Limb (tissue), 2 donors: ENCODE data around the gene TLL2.
A peak's percentile ranks its signal among the peaks of the same experiment; 100 is the strongest.

Experiments used
- DNase-seq, 2 donors: peaks; one replicate each; pipeline ENCODE4 v3.0.0-alpha.2; 2016; ENCODE audit errors: extremely low spot score in 2 of 2

Gene TLL2

DNA sequence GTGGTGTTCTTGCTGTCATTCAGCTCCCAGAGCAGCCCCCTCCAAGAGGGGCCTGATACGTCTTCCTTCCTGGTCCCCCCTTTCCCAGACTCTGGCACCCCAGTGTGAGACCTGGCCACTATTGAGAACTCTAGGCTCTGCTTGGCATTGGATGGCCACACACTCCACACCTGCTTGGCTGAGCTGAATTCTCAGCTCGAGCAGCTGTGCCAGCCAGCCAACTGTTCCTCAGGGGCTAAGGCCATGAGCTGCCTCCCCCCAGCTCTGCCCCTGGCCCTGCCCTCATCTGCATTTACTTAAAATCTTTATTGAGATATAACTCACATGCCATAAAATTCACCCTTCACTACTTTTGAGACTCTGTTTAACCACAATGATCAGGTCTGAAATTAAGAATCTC, 6.7 kb downstream of the TLL2 start:
- no peak for DNase-seq

DNA sequence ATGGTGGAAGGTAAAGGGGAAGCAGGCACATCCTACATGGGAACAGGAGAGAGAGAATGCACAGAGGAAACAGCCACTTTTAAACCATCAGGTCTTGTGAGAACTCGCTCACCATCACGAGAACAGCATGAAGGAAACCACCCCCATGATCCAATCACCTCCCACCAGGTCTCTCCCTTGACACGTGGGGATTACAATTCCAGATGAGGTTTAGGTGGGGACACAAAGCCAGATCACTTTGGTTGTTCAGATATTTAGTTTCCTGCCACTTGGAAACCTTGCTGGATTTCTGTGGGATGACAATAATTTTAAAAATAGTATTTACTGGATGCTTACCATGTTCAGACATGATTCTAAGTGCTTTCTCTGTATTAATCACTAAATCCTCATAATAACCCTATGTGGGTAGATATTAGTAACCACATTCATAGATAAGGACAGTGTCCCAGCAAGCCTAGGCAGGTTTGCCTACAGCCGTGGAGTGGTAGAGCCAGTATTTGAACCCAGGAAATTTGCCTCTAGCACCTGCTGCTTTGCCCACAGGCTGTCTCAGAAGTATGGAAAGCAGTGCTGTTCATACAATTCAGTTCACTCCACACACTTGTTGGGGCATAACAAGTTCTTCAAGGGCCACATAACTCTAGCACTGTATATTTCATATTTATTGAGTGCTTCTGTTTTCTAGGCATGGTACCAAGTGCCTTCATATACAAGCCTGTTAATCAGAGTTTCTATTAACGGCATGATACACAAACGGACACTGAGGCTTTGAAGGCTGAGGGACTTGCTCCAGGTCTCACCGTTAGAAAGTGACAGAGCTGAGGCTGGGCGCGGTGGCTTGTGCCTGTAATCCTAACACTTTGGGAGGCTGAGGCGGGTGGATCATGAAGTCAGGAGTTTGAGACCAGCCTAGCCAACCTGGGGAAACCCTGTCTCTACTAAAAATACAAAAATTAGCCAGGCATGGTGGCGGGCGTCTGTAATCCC, 8.3 kb downstream of the TLL2 start:
- DNase-seq, result no peak

DNA sequence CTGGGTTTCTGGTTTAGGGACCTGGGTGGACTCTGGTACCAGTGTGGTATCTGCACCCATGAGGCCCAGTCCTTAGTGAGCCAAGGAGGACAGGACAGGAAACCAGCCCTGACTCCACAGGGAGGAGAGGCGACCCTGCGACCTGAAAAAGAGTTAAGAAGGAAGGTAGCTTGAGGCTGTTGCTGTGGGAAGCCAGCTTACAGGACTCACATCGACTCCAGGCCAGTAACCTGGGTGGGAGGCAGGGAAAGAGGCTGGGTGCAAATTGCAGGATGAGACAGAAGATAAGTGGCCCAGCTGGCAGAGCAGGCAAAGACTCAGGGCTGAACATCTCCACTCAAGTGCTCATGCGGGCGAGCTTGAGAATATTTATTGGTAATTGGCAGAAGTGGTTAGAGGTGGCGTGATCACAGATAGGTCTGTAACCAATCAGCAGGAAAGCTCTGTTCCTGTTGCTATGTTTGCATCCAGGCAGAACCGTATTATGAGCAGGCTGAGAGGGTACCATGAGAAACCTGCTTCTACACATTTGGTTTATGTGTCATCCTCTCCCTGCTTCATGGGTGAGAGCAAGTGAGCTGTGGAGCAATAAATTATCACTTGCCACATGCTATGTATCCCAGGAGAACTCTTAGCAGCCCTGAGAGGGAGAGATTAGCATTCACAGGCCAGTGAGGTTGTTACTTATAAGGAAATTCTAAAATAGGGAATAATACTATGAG, 11.0 kb downstream of the TLL2 start:
- DNase-seq, result no peak

DNA sequence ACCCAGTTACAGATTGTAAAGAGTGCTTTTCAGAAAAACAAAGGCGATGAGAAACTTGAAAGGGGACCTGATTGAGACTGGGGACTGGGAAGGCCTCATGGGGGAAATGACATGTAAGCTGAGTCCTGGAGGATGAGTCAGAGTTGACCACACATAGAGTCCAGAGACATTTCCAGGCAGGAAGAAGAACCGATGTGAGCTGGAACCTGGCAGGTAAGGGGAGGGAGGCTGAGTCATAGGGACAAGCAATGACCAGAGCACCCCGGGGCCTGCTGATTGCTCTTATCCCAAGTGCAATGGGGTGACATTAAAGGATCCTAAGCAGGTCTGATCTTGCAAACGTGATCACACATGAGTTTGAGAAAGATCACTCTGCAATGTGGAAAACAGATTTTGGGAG, 11.7 kb downstream of the TLL2 start:
- DNase-seq, result no peak

DNA sequence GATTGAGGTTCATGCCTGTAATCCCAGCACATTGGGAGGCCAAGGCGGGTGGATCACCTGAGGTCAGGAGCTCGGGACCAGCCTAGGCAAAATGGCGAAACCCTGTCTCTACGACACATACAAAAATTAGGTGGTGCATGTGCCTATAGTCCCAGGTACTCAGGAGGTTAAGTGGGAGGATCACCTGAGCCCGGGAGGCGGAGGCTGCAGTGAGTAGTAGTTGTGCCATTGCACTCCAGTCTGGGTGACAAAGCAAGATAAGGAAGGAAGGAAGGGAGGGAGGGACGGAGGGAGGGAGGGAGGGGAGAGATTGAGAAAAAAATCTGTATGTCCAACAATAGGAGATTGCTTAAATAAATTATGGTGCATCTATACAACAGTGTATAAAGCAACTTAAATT, 13.2 kb downstream of the TLL2 start:
- no peak for DNase-seq

DNA sequence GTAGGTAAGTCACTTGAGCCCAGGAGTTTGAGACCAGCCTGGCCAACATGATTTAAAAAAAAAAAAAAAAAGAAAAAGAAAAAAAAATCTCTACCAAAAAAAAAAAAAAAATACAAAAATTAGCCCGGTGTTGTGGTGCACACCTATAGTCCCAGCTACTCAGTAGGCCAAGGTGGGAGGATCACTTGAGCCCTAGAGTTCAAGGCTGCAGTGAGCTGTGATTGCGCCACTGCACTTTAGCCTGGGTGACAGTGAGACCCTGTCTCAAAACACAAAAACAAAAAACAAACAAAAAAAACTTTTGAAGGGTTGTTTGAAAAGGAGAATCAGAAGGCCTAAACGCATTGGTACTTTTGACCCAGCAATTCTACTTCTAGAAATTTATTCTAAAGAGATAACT, 13.7 kb downstream of the TLL2 start:
- no peak for DNase-seq

DNA sequence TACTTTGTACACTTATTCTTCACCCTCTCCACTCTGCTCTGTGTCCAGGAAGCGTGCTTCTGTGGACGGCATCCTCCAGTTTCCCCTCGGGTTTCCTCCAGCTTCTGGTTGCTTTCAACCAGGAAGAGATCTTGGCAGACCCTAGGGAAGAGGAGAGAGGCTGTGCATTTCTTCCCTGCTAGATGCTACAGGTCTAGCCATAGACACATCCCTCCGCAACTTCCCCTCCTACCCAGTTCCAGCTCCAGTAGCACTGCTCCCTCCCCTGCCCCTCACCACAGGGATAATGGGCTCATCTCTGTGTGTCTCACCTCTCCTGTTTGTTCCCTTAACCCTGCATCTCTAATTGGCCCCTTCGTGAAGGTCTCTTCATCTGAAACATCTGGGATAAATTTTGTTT, 16.3 kb downstream of the TLL2 start:
- no peak for DNase-seq

DNA sequence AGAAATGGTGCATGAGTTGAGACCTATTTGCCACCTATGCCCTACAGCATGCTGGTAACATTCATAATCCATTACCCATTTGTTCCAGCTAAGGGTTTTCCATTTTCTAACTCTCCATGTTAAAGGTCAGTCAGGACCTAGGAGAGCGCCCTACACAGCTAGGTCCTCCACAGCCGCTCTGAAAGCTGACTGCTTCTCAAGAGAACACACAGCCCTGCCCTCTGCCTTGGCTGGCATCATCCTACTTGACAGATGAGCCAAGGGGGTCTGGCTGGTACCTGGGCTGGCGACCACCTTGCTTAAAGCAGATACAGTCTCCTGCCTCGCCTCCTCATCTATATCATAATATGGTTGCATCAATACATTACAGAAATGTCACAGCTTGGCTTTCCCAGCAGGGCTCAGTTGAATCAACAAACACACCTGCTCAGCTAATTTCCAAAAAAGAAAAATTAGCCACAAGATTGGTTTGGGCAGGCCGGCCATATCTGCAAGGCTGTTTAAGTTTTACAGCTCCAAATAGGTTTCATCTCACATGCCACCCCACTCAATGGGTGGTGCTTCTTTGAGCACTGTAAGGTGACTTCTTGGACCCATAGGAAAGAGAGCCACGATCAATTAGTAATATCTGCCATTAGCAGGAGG, 17.3 kb downstream of the TLL2 start:
- peak in 1 of 2 donors; percentile 44 for DNase-seq

DNA sequence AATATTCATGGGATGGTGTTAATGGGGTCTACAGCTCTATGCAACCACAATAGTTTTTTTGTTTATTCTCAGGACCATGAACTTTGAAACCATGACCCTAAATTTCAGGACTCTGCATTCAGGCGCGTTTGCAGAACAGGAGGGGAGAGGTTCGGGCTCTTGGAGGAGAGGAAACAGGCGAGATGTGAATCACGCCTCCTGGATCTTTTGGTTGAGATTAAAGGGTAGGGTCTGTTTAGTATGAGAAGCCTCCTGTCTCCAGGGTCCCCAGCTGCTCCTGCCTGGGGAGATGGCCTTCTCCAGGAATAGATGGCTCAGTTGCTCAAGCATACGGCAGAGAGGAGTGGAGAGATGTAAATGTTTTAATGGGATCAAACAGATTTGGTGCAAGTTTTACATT, 18.2 kb downstream of the TLL2 start:
- DNase-seq, result no peak

DNA sequence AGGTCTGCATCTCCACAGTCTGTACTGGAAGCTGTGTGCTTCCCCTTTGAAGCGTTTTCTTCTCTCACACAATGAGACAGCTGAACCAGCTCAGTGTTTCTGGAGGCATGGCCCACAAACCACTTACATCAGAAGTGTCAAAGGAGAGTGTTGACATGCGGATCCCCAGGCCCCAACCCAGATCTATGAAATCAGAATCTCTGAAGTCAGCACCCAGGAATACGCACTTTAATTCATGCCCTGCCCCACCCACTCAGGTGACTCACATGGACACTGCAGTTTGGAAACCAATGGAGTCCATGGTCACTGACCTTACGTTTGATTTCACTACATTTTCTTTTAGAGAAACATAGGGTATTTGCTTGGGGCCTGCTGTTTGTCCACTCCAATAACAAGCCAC, 19.0 kb downstream of the TLL2 start:
- DNase-seq, result no peak

DNA sequence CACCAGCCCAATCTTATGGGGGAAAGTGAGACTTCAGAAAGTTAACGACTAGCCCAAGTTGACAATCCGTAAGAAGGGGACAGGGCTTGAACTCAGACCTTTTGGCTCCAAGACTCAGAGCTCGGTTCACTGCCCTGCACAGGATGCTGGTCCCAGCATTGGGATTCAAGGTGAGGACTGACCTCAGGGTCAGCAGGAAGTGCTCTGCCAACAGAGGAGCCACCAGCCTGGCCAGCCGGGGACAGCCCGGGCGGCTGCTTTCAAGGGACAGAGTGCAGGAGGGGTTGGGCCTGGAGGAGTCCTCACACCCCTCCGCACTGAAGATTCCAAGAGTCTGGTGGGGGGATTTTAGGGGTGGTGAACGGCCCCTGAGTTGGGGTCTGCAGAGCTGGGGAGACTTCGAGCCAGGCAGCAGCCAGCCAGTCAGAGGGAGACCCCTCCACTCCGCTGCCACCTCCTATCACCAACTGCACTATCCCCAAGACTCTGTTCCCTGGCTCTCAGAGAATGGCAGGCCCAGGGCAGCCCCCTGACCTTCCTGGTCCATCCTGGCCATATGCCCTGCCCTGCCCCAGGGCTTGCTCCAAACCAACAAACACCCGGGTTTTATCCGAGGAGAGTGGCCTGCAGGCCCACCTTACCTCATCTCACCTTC, 19.7 kb downstream of the TLL2 start:
- DNase-seq, result no peak

DNA sequence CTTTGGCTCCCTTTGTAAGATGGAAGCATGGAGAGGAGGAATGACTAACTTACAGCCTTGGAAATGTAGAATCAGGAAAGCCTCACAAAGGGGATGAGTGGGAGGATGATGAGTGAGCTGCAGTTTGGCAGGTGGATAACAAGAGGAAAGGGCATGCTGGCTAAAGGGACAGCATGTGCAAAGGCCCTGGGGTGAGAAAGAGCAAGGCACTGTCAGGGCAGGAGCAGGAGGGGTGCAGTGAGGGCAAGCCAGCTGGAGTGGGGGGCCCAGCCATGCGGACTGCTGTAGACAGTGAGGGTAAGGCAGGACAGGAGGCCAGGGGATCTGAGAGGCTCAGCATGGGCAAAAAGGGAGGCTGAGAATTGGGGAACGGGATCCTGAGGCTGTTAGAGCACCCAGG, 20.5 kb downstream of the TLL2 start:
- no peak for DNase-seq

DNA sequence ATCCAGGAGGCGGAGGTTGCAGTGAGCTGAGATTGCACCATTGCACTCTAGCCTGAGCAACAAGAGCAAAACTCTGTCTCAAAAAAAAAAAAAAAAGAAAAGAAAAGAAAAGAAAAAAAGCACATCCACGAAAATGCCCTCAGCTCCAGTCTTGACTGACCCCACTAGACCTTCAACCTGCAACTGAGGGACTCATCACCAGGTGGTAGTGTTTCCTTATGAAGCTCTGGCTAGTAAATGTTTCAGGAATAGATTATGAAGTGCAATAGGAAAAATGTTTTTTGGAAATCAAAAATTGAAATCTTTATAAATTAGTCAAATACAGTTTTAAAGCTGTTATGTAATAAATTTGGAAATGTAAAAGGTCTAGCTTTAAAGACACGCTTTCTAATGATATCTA, 22.4 kb downstream of the TLL2 start:
- no peak for DNase-seq

DNA sequence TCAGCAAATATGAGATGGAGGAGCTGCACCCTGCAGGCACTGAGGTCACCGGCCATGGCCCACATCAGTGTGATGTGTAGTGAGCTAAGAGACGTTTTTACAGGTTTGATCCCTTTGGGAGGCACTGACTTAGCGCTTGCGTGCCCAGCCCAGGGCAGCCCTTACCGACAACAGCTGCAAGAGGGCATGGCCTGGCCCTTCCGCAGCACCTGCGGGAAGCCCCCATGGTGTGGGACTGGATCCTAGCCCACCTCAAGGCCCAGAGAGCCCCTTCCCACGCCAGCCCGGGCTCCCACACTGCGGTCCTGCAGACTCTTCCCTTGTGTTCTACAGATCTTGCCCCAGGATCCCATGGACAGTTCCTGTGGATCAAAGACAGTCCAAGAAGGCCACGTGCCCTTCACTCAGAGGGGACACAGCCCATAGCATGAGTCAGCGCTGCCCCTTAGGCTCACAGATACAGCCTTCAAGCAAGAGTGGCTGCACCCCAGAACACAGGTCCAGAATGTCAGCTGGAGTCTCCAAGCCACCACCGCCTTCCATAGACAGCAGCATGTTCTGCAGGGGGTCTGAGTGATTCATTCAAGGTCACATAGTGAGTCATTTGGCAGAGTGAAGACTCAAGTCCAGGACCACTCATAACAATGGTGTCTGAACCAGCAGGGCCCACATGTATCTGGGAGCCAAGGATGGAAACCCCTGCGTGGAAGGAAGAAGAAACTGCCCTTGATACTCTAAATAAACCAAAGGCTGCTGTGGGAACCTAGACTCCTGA, 25.4 kb downstream of the TLL2 start:
- DNase-seq, result no peak

DNA sequence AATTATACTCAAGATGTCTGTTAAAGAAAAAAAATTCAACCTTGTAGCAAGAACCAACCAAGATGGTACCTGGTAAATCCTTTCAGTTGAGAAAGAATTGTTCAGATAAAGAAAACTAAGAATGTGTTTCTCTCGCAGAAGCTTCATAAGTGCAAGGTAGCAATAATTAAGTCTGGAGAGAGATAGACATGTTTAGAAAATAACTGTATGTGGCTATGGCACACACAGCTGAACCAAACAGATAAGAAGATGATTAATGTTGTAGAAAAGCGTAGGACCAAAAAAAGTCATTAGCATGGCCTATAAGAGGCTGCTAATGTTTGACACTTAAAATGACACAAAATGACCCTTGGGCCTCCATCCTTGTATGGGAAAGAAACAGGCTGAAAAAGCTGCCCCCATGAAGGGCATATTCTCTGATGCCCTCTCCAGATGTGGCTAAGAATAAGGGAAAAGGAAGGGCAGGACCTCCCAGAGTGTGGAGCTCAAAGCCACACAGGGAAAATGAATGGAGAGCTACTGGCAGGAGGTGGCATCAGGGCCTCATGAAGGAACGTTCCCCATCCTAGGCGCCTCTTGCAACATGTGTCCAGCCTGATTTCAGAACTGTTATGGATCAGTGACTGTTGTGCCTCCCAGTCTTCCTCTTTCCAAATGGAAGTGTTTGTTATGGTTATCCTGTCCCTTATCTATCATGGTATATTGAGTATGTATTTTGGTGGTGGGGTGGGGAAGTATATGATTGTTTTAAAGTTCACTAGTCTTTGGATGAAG, 30.7 kb downstream of the TLL2 start:
- DNase-seq, result no peak

DNA sequence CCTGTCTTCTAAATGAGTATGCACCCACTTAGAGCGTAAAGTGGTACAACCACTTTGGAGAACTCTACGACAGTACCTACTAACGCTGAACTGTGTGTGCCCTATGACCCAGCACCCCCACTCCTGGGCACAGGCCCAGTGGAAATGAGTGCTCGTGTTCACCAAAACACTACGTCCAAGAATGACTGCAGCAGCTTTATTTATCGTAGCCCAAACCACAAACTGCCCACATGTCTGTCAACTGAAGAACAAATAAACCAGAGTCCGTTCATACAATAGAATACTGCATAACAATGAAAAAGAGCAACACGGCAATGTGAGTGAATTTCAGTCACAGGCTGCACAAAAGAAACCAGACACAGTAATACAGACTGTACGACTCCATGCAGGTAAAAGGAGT, 35.4 kb downstream of the TLL2 start:
- DNase-seq, result no peak

DNA sequence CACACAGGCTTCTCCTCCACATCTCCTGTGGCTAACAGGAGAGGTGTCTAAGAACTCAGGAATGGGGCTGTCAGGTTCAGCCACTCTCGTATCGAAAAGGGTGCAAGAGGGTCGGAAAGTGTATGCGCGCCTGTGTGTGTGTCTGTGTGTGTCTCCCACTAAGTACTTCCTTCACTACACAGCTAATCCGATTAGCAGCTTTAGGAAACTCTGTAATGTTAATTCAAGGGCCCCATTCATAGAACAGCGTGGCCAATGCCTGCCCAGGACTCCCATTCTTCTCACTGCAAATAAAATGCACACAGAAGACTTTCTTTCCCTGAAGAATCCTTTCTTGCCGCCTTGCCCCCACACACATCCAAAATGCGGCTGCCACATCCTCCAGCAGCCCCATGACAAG, 39.9 kb downstream of the TLL2 start:
- DNase-seq, result no peak

DNA sequence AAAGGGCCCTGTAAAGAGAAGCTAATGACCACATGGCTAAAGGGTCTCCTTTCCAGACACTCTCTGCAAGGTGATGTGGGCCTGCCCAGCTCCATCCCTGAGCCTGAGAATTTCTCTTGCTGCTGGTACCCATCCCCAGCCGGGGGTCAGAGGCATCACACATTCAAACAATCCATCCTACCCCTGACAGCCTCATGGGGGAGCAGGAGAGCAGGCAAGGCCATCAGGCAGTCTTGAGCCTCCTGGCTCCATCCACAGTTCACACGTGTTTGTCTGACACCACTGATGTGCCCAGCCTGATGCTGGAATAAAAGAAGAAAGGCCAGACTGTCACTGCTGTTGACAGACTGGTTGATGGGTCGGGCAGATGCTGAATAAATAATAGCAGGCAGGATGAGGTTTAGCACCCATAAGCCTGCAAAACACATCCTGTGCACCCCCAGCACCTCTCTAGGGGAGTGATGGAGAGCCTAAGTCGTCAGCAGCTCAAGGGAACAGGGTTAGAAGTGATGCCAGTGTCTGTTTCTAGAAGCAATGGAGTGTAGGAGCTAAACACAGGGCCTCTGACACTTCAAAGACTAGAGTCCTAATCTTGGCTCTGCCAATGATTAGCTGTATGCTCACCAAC, 43.5 kb downstream of the TLL2 start:
- no peak for DNase-seq

DNA sequence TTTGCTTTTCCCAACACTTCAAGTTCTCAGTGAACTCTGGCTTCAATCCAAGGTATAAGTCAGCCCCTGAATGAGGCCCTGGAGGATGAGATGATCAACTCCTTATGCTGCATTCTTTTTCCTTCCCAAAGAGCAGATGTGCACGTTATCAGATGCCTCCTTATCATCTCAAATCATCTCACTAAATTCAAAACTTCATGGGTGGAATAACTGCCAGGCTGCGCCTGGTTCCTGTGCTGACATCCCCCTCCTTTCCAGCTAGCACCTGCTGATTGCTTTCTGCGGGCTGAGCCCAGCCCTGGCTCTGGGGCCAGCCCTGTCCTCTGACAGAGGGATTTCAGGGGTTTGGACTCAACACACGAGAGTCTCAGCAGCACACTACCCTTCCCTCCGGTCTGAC, 44.9 kb downstream of the TLL2 start:
- no peak for DNase-seq

DNA sequence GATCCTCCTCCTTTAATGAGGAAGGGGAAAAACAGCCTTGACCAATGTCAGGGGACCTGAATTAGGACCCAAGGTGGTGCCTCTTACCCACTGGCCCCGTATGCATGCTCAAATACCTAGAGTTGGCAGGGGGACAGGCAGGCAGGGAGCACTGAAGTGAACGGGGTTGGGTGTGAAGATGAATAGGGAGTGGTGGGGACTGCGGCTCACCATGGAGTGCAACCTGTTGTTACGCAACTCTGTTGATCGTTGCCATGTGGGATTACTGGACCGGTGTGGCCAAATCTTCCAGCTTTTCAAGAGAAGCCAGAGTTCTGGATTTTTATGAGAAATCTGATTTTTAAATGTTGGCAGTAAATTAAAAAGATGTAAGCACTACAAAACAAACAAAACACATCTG, 48.1 kb downstream of the TLL2 start:
- DNase-seq, result no peak
